ENCODE results near the gene KAZN. TPM values are rescaled to one million over a fixed set of nuclear protein-coding genes. Genes with fewer than 3 reads are reported as not detected.

Gene KAZN
- total RNA-seq, 1 experiment from 2014 or later = 15.6 TPM

DNA sequence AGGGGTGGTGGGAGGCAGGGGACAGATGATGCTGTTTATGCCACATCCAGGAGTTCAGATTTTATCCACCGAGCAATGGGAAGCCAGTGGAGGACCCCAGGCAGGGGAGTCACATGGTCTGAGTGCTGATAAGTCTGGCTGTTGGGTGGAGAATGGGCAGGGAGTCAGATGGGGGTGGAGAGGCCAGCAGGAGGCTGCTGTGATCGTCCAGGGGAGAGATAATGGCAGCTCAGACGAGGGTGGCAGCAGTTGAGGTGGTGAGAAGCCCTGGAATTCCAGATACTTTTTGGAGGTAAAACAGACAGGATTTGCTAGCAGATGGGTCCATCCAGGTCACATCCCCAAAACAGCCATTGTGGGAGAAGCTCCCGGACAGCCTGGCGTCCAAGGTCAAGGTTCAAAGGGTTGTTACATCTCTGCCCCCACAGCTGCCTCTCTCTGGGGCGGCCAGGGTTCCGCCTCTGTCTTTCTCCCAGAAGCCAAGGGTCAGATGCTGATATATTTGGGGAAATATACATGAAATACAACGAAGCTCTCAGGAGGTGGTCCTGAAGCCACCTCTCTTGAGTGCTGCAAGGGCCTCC is 303.0 kb downstream of the KAZN start:
- Histone ChIP-seq H3K4me2 (no peak overlapping the region), H3F3A (ENCODE audit: insufficient read depth, low read depth) (no peaks in the 10 kb centered on the region), H3K9me2 (ENCODE audit: insufficient read depth) (no peaks in the 10 kb centered on the region), H3K27me3 (ENCODE audit: insufficient read depth, low read depth) (no peaks in the 10 kb centered on the region), H3K4me1 (replicated peaks; ENCODE audit: insufficient read depth) (no peaks in the 10 kb centered on the region), H4K20me1 (ENCODE audit: insufficient read depth) (no peaks in the 10 kb centered on the region), H2AFZ (no peak overlapping the region), H3K79me2 (ENCODE audit: low read depth) (no peaks in the 10 kb centered on the region), H3K9me3 (ENCODE audit: insufficient read depth, low read depth) (no peaks in the 10 kb centered on the region), H3K27ac (no peak overlapping the region), H3K4me3 (no peak overlapping the region), H3K36me3 (ENCODE audit: low read depth) (no peaks in the 10 kb centered on the region)
- no peak for DNase-seq
- ChIA-PET POLR2A (ENCODE audit: unreplicated experiment) (no interaction called here), CTCF (no interaction called here)
- intact Hi-C loops (cut with micrococcal nuclease; ENCODE audit: unreplicated experiment) = no loop called here
- no TSS peak for BruUV-seq (replicated peaks)
- TF ChIP-seq, protein P1, sequence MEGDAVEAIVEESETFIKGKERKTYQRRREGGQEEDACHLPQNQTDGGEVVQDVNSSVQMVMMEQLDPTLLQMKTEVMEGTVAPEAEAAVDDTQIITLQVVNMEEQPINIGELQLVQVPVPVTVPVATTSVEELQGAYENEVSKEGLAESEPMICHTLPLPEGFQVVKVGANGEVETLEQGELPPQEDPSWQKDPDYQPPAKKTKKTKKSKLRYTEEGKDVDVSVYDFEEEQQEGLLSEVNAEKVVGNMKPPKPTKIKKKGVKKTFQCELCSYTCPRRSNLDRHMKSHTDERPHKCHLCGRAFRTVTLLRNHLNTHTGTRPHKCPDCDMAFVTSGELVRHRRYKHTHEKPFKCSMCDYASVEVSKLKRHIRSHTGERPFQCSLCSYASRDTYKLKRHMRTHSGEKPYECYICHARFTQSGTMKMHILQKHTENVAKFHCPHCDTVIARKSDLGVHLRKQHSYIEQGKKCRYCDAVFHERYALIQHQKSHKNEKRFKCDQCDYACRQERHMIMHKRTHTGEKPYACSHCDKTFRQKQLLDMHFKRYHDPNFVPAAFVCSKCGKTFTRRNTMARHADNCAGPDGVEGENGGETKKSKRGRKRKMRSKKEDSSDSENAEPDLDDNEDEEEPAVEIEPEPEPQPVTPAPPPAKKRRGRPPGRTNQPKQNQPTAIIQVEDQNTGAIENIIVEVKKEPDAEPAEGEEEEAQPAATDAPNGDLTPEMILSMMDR (conservative IDR thresholded peaks at IDR 0.05) = no peak
- TF ChIP-seq EZH2 (IDR thresholded peaks at IDR 0.05; ENCODE audit: low read depth) = no peak

DNA sequence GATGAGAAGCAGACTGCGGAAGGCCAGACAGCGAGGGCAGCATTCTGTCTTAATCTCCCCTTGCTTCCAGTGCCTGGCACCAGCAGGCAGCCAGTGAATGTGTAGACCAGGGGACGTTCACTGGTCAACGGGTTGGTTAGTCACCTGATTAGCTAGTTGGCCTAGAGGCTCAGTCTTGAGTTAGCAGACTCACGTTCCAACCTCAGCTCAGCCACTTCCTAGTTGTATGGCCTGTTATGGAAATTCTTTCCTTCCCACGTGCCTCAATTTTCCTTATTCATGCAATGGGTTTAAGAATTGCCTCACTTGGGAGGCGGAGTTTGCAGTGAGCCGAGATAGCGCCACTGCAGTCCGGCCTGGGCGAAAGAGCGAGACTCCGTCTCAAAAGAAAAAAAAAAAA is 305.4 kb downstream of the KAZN start:
- Histone ChIP-seq H3K9me2 (ENCODE audit: insufficient read depth) (no peaks in the 10 kb centered on the region), H3K9me3 (ENCODE audit: insufficient read depth, low read depth) (no peaks in the 10 kb centered on the region), H3K79me2 (ENCODE audit: low read depth) (no peaks in the 10 kb centered on the region), H3K4me2 (no peak overlapping the region), H3F3A (ENCODE audit: insufficient read depth, low read depth) (no peaks in the 10 kb centered on the region), H3K4me1 (replicated peaks; ENCODE audit: insufficient read depth) (no peaks in the 10 kb centered on the region), H4K20me1 (ENCODE audit: insufficient read depth) (no peaks in the 10 kb centered on the region), H2AFZ (no peak overlapping the region), H3K36me3 (ENCODE audit: low read depth) (no peaks in the 10 kb centered on the region), H3K4me3 (no peak overlapping the region), H3K27ac (no peak overlapping the region), H3K27me3 (ENCODE audit: insufficient read depth, low read depth) (no peaks in the 10 kb centered on the region)
- ChIA-PET CTCF (no interaction called here), POLR2A (ENCODE audit: unreplicated experiment) (no interaction called here)
- DNase-seq = no peak
- TF ChIP-seq, protein P1 (conservative IDR thresholded peaks at IDR 0.05) = no peak
- TF ChIP-seq EZH2 (IDR thresholded peaks at IDR 0.05; ENCODE audit: low read depth) = no peak
- BruUV-seq (replicated peaks) = no TSS peak
- intact Hi-C loops (cut with micrococcal nuclease; ENCODE audit: unreplicated experiment) = no loop called here

DNA sequence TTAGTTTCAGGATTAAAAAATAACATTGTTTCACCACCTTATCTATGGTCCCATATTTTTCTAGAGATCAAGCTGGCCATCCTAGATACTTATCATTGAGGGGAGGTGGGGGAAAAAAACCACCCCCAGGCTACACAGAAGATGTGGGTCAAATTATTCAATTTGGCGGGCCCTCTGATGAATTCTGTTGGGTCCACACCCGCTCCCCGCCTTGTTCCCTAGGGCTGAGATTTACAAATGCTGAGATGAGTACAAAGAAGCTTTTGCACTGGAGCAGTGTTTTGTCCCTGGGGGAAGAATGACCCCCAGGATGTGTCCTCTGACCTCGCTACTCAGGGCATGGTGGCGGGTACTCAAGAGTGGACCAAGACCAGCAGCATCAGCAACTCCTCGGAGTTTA is 308.2 kb downstream of the KAZN start:
- H2AFZ ChIP-seq = no peak overlapping the region
- no peaks in the 10 kb centered on the region for H3K79me2 ChIP-seq (ENCODE audit: low read depth)
- H3K9me2 ChIP-seq (ENCODE audit: insufficient read depth) = no peaks in the 10 kb centered on the region
- no TSS peak for BruUV-seq (replicated peaks)
- H3F3A ChIP-seq (ENCODE audit: insufficient read depth, low read depth) = no peaks in the 10 kb centered on the region
- H4K20me1 ChIP-seq (ENCODE audit: insufficient read depth) = no peaks in the 10 kb centered on the region
- no peaks in the 10 kb centered on the region for H3K36me3 ChIP-seq (ENCODE audit: low read depth)
- no peak for DNase-seq
- H3K27me3 ChIP-seq (ENCODE audit: insufficient read depth, low read depth) = no peaks in the 10 kb centered on the region
- intact Hi-C loops (cut with micrococcal nuclease; ENCODE audit: unreplicated experiment) = no loop called here
- H3K9me3 ChIP-seq (ENCODE audit: insufficient read depth, low read depth) = no peaks in the 10 kb centered on the region
- no peak overlapping the region for H3K4me3 ChIP-seq
- no peak overlapping the region for H3K27ac ChIP-seq
- TF ChIP-seq EZH2 (IDR thresholded peaks at IDR 0.05; ENCODE audit: low read depth) = no peak
- TF ChIP-seq, protein P1 (conservative IDR thresholded peaks at IDR 0.05) = no peak
- H3K4me2 ChIP-seq = no peak overlapping the region
- POLR2A ChIA-PET (ENCODE audit: unreplicated experiment) = no interaction called here
- CTCF ChIA-PET = no interaction called here
- H3K4me1 ChIP-seq (replicated peaks; ENCODE audit: insufficient read depth) = peaks cover 7% of the 10 kb centered on the region; the same call in 1 of the 2 replicates
